SU-DHL-6 (cell line): ENCODE data around the gene PPARGC1A.

ENCODE experiments used
- H2AFZ ChIP-seq: fragments of 200-600 bp; sonication (generic); 2 replicates; pipeline ENCODE4 v1.6.1; 2014; ENCODE audit warnings: low read depth, mild to moderate bottlenecking, moderate library complexity, mixed read lengths, antibody characterized with exemption, low read length; ENCODE audit not compliant: severe bottlenecking
- H3F3A ChIP-seq: fragments of 200-600 bp; shearing (Covaris generic); 2 replicates; pipeline ENCODE4 v1.6.0; 2016; ENCODE audit warnings: antibody characterized with exemption, mild to moderate bottlenecking; ENCODE audit not compliant: insufficient read depth
- H3K27ac ChIP-seq: fragments of 200-600 bp; sonication (generic); 2 replicates; pipeline ENCODE4 v1.5.1; 2016; ENCODE audit warnings: low read depth, mild to moderate bottlenecking, low read length, moderate library complexity, mixed read lengths
- H3K27me3 ChIP-seq: fragments of 200-600 bp; sonication (generic), shearing (Covaris generic); 2 replicates; pipeline ENCODE4 v1.6.0; 2014; ENCODE audit warnings: mild to moderate bottlenecking, low read length
- H3K36me3 ChIP-seq: fragments of 200-600 bp; sonication (generic); 2 replicates; pipeline ENCODE4 v1.6.1; 2014; ENCODE audit warnings: mild to moderate bottlenecking, low read length, mixed read lengths
- H3K4me2 ChIP-seq: fragments of 300-600, 200-600 bp; shearing (Covaris generic), sonication (generic); 2 replicates; pipeline ENCODE4 v1.6.0; 2014; ENCODE audit warnings: low read length, low read depth, mild to moderate bottlenecking; ENCODE audit not compliant: poor library complexity, severe bottlenecking
- H3K4me3 ChIP-seq: fragments of 200-600 bp; sonication (generic); 2 replicates; pipeline ENCODE4 v1.5.1; 2014; ENCODE audit warnings: antibody characterized with exemption, low read length, mild to moderate bottlenecking, mixed read lengths; ENCODE audit not compliant: insufficient read depth, poor library complexity, severe bottlenecking
- H3K79me2 ChIP-seq: fragments of 200-600 bp; sonication (generic); 2 replicates; pipeline ENCODE4 v1.6.1; 2014; ENCODE audit warnings: mild to moderate bottlenecking, low read length, moderate library complexity; ENCODE audit not compliant: insufficient read depth
- H3K9ac ChIP-seq: fragments of 200-600 bp; sonication (generic); 2 replicates; pipeline ENCODE4 v1.7.0; 2014; ENCODE audit warnings: mild to moderate bottlenecking, low read length
- H3K9me2 ChIP-seq: fragments of 200-600 bp; sonication (generic); replicated peaks from 2 replicates; pipeline ENCODE4 v1.6.1; 2014; ENCODE audit warnings: low read length; ENCODE audit not compliant: insufficient read depth
- H3K9me3 ChIP-seq: fragments of 200-600 bp; sonication (generic); 2 replicates; pipeline ENCODE4 v1.6.1; 2014; ENCODE audit warnings: low read length, mixed read lengths; ENCODE audit not compliant: insufficient read depth
- H4K20me1 ChIP-seq: fragments of 200-600 bp; sonication (generic); 2 replicates; pipeline ENCODE4 v1.6.1; 2014; ENCODE audit warnings: low read depth, mild to moderate bottlenecking, antibody characterized with exemption, low read length, moderate library complexity, mixed read lengths
- CTCF ChIP-seq: fragments of 200-600 bp; sonication (generic); IDR thresholded peaks from one replicate; pipeline ENCODE4 v1.5.1; 2017; ENCODE audit warnings: antibody characterized with exemption, mild to moderate bottlenecking, low read length, moderate library complexity; ENCODE audit not compliant: insufficient read depth, poor library complexity, severe bottlenecking
- EZH2phosphoT487 ChIP-seq: fragments of 200-600 bp; sonication (generic), shearing (Covaris generic); conservative IDR thresholded peaks from 2 replicates; pipeline ENCODE4 v1.6.1; 2018; ENCODE audit warnings: mild to moderate bottlenecking, antibody characterized with exemption, low read length, moderate library complexity, mixed read lengths

PPARGC1A gene

GRCh38 chr4:23899565-23899964 is 9.7 kb upstream of the PPARGC1A start:
- Histone ChIP-seq H3K79me2 (no peaks in the 10 kb centered on the region), H3K9me2 (no peaks in the 10 kb centered on the region), H3F3A (no peaks in the 10 kb centered on the region), H3K4me2 (no peak overlapping the region), H2AFZ (no peak overlapping the region), H3K27ac (no peak overlapping the region), H4K20me1 (no peaks in the 10 kb centered on the region), H3K27me3 (no peaks in the 10 kb centered on the region), H3K9ac (no peak overlapping the region), H3K36me3 (no peaks in the 10 kb centered on the region), H3K4me3 (no peak overlapping the region), H3K9me3 (no peaks in the 10 kb centered on the region)
- TF ChIP-seq CTCF: no peak
- TF ChIP-seq EZH2phosphoT487: no peak

DNA sequence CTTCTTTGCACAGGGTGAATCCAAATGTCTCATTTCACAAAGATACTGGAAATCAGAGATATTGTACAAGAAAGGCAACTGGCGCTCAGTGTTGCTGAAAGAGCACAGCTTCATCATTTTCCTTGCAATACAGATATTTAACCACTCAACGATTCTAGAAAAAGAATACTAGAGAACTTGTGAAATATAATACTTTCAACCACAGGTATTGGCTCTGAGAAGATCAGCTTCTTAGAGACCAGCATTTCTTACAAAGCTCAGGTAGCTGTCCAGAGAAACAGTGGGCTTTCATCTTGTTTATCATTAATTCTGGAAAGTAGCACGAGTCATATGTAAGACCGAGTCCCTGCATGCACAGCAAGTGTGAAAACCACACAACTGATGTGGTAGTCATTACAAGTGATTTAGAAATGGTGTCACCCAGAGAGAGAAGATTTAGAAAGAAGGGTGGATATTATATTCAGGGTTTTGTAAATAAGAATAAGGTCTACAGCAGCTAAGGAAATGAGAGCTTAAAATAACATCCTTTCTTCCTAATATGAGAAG is 7.8 kb upstream of the PPARGC1A start:
- H3K27me3 ChIP-seq: no peaks in the 10 kb centered on the region
- no peak overlapping the region for H3K4me2 ChIP-seq
- H3F3A ChIP-seq: no peaks in the 10 kb centered on the region
- no peaks in the 10 kb centered on the region for H4K20me1 ChIP-seq
- no peak overlapping the region for H3K4me3 ChIP-seq
- H3K79me2 ChIP-seq: no peaks in the 10 kb centered on the region
- no peak overlapping the region for H3K27ac ChIP-seq
- H3K36me3 ChIP-seq: no peaks in the 10 kb centered on the region
- TF ChIP-seq CTCF: no peak
- no peak for TF ChIP-seq EZH2phosphoT487
- H3K9ac ChIP-seq: no peak overlapping the region
- no peaks in the 10 kb centered on the region for H3K9me2 ChIP-seq
- no peaks in the 10 kb centered on the region for H3K9me3 ChIP-seq
- H2AFZ ChIP-seq: no peak overlapping the region

- H3K79me2 ChIP-seq: no peaks in the 10 kb centered on the region
- no peak overlapping the region for H3K4me3 ChIP-seq
- H4K20me1 ChIP-seq: no peaks in the 10 kb centered on the region
- no peaks in the 10 kb centered on the region for H3K9me2 ChIP-seq
- no peak overlapping the region for H3K27ac ChIP-seq
- H3K27me3 ChIP-seq: no peaks in the 10 kb centered on the region
- TF ChIP-seq EZH2phosphoT487 (no peak), CTCF (no peak)
- H3F3A ChIP-seq: no peaks in the 10 kb centered on the region
- no peak overlapping the region for H3K9ac ChIP-seq
- H3K9me3 ChIP-seq: no peaks in the 10 kb centered on the region
- H2AFZ ChIP-seq: no peak overlapping the region
- H3K4me2 ChIP-seq: no peak overlapping the region
- H3K36me3 ChIP-seq: no peaks in the 10 kb centered on the region
Measured at GRCh38 chr4:23894021-23894420, 4.2 kb upstream of the PPARGC1A start.
